ENCODE data around the gene RRP36.

Gene RRP36

DNA sequence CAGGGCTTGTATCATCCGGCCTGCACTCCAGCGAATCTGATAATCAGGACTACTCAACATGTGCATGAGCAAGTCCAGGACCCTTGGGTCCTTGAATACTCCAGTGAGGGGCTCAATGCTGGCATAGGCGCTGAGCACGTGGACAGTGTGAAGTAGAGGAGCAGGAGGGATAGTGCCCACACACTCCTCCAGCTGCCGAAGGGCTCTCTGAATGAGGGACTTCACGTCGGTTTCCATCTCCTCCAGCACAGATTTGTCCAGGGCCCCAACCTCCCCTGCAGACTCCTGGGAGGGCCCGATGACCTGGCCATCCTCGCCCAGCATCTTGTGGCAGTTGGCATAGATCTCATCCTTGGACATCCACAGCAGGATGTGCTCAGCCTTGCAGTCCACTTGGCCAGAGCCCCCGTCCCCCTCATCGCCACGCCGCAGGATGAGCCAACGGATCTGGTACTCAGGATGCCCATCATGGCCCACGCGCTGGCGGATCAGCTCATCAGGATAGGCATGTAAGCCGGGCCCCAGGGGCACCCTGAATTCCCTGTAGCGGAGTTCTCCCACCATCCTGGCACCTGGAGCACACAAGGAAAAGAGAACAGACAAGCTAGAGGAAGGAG, 30.9 kb downstream of the RRP36 start:
- Histone ChIP-seq H3K9me2 (replicated peaks; ENCODE audit: control insufficient read depth, low read length) (no peaks in the 10 kb centered on the region), H3K36me3 (ENCODE audit: control insufficient read depth, low read length) (peaks cover 16% of the 10 kb centered on the region), H3K27ac (ENCODE audit: low read depth, low read length) (no peak overlapping the region), H3K79me2 (ENCODE audit: control insufficient read depth, low read length) (peaks cover 9% of the 10 kb centered on the region), H3K4me2 (ENCODE audit: low read length) (peak overlapping the region; percentile 81), H3F3A (ENCODE audit: control insufficient read depth, insufficient read depth) (peaks cover 9% of the 10 kb centered on the region), H4K20me1 (ENCODE audit: control insufficient read depth, insufficient read depth, low read depth, low read length) (no peaks in the 10 kb centered on the region), H3K9me3 (ENCODE audit: control insufficient read depth, insufficient read depth, low read length) (no peaks in the 10 kb centered on the region), H3K27me3 (ENCODE audit: control insufficient read depth, low read length) (no peaks in the 10 kb centered on the region), H3K4me3 (ENCODE audit: low read length) (peak overlapping the region; percentile 80), H3K4me1 (ENCODE audit: control insufficient read depth, low read length) (peaks cover 15% of the 10 kb centered on the region)
- TF ChIP-seq CTCF (IDR thresholded peaks at IDR 0.05; ENCODE audit: low read depth, low read length, poor library complexity, severe bottlenecking), result no peak
- no peak for TF ChIP-seq EZH2phosphoT487 (IDR thresholded peaks at IDR 0.05; ENCODE audit: borderline replicate concordance, low read length)

- peaks cover 9% of the 10 kb centered on the region for H3F3A ChIP-seq (ENCODE audit: control insufficient read depth, insufficient read depth)
- peak overlapping the region; percentile 81 for H3K4me2 ChIP-seq (ENCODE audit: low read length)
- H3K79me2 ChIP-seq (ENCODE audit: control insufficient read depth, low read length), result peaks cover 14% of the 10 kb centered on the region
- TF ChIP-seq EZH2phosphoT487 (IDR thresholded peaks at IDR 0.05; ENCODE audit: borderline replicate concordance, low read length), result no peak
- TF ChIP-seq CTCF (IDR thresholded peaks at IDR 0.05; ENCODE audit: low read depth, low read length, poor library complexity, severe bottlenecking), result no peak
- no peaks in the 10 kb centered on the region for H3K9me2 ChIP-seq (replicated peaks; ENCODE audit: control insufficient read depth, low read length)
- peak overlapping the region; percentile 33 for H3K27ac ChIP-seq (ENCODE audit: low read depth, low read length)
- H4K20me1 ChIP-seq (ENCODE audit: control insufficient read depth, insufficient read depth, low read depth, low read length), result no peaks in the 10 kb centered on the region
- H3K9me3 ChIP-seq (ENCODE audit: control insufficient read depth, insufficient read depth, low read length), result no peaks in the 10 kb centered on the region
- H3K27me3 ChIP-seq (ENCODE audit: control insufficient read depth, low read length), result no peaks in the 10 kb centered on the region
- H3K4me1 ChIP-seq (ENCODE audit: control insufficient read depth, low read length), result peaks cover 18% of the 10 kb centered on the region
- H3K36me3 ChIP-seq (ENCODE audit: control insufficient read depth, low read length), result peaks cover 21% of the 10 kb centered on the region
- H3K4me3 ChIP-seq (ENCODE audit: low read length), result peak overlapping the region; percentile 80
Observed at GRCh38 chr6:43052842-43053544, 31.6 kb downstream of the RRP36 start.

DNA sequence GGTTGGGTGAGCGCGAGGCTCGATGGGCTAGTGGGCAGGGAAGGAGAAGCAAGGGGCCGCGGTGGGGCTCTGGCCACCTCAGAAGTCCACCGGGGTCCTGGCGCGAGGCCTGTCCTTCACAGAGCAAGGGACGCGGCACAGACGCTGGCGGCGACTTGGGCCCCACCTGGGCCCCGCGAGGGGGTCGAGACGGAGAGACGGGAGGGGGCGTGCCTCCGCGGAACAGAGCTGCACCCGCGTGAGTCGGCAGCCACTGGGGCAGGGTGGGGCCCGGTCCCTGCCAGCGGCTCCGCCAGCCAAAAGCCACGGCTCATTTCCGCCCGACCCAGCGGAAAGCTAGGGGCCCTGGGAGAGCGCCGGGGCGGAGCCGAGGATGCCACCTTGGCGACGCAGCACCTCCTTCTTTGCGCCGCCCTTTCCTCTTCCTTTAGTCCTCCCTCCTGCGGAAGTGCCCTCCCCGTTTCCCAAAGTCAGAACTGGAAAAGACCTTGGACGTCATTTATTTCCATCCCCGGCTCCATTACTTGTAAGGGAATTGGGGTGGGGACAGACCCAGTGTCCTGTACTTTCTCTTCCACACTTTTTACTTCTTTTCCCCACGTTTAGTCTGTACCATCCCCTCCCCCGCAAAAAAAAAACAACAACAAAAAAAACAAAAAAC, 32.3 kb downstream of the RRP36 start, which contains the start of gene CUL7:
TSS of gene CUL7 (minus strand) at position 307 of the 661 bp plus-strand sequence. CDS start 1,063 bp downstream, outside the sequence.
- Histone ChIP-seq H3K36me3 (ENCODE audit: control insufficient read depth, low read length) (peaks cover 22% of the 10 kb centered on the region), H3K9me3 (ENCODE audit: control insufficient read depth, insufficient read depth, low read length) (no peaks in the 10 kb centered on the region), H3F3A (ENCODE audit: control insufficient read depth, insufficient read depth) (peaks cover 9% of the 10 kb centered on the region), H4K20me1 (ENCODE audit: control insufficient read depth, insufficient read depth, low read depth, low read length) (no peaks in the 10 kb centered on the region), H3K4me3 (ENCODE audit: low read length) (peak within 1 kb of the TSS; percentile 80), H3K79me2 (ENCODE audit: control insufficient read depth, low read length) (peaks cover 21% of the 10 kb centered on the region), H3K4me1 (ENCODE audit: control insufficient read depth, low read length) (peaks cover 25% of the 10 kb centered on the region), H3K27ac (ENCODE audit: low read depth, low read length) (peak within 1 kb of the TSS; percentile 33), H3K4me2 (ENCODE audit: low read length) (peak within 1 kb of the TSS; percentile 81), H3K27me3 (ENCODE audit: control insufficient read depth, low read length) (no peaks in the 10 kb centered on the region), H3K9me2 (replicated peaks; ENCODE audit: control insufficient read depth, low read length) (no peaks in the 10 kb centered on the region)
- TF ChIP-seq EZH2phosphoT487 (IDR thresholded peaks at IDR 0.05; ENCODE audit: borderline replicate concordance, low read length) (no peak), CTCF (IDR thresholded peaks at IDR 0.05; ENCODE audit: low read depth, low read length, poor library complexity, severe bottlenecking) (peak; percentile 14)

Measured in DOHH2 (cell line).